Activated CD4-positive, alpha-beta memory T cell treated with anti-CD3 and anti-CD28 coated beads for 36 hours (primary cell): Measurements from ENCODE around the gene RASL12. TPM values are rescaled to one million over a fixed set of nuclear protein-coding genes. Genes with fewer than 3 reads are reported as not detected.

ENCODE experiments used
- CTCF ChIA-PET: fragments of 350-600 bp; sonication (Branson Sonifier 250); formaldehyde crosslinking; loops from one replicate; lab custom pipeline; 2021; ENCODE audit warnings: antibody characterized with exemption, inconsistent platforms; lab: Charles Lee
- POLR2A ChIA-PET: fragments of 350-600 bp; sonication (Branson Sonifier 250); formaldehyde crosslinking; loops from one replicate; lab custom pipeline; 2021; ENCODE audit warnings: antibody characterized with exemption; lab: Charles Lee
- DNase-seq: peaks from one replicate; pipeline ENCODE4 v3.0.0-alpha.2; 2020
- H3K27ac Mint-ChIP-seq: one replicate; pipeline ENCODE4 v1.8.0; 2021; ENCODE audit warnings: mixed read lengths
- H3K27me3 Mint-ChIP-seq: one replicate; pipeline ENCODE4 v1.8.0; 2021; ENCODE audit warnings: mixed read lengths
- H3K36me3 Mint-ChIP-seq: one replicate; pipeline ENCODE4 v1.8.0; 2021; ENCODE audit warnings: mixed read lengths
- H3K4me1 Mint-ChIP-seq: one replicate; pipeline ENCODE4 v1.8.0; 2021; ENCODE audit warnings: low read depth, mixed read lengths
- H3K4me3 Mint-ChIP-seq: one replicate; pipeline ENCODE4 v1.8.0; 2021; ENCODE audit warnings: mild to moderate bottlenecking, mixed read lengths
- H3K9me3 Mint-ChIP-seq: one replicate; pipeline ENCODE4 v1.8.0; 2021; ENCODE audit warnings: mixed read lengths
- intact Hi-C: fragments of 100-400 bp; cut with micrococcal nuclease; formaldehyde crosslinking; loops from one replicate; pipeline ENCODE4 v1.15.1; 2023
- total RNA-seq, 2 experiments: library from RNA; stranded (reverse); gene quantifications; one replicate each; pipeline ENCODE4 v1.2.3, GENCODE V29; 2021

Gene RASL12
- total RNA-seq, 2 experiments from 2014 or later: not detected

GRCh38 chr15:65088643-65089021 lies 20.8 kb upstream of the RASL12 start:
- ChIA-PET CTCF (interaction anchor here (2.5 kb wide), 1 partner anchor 11 kb away, joined by 15 read pairs; no protein-coding TSS in a partner anchor), POLR2A (no interaction called here)
- Mint-ChIP-seq H3K36me3 (no peaks in the 10 kb centered on the region), H3K4me3 (no peak overlapping the region), H3K4me1 (no peaks in the 10 kb centered on the region), H3K9me3 (no peaks in the 10 kb centered on the region), H3K27me3 (peaks cover 6% of the 10 kb centered on the region), H3K27ac (no peak overlapping the region)
- intact Hi-C loops: loop anchor here (10.0 kb wide), 1 partner anchor 354 kb away; no protein-coding TSS in a partner anchor
- DNase-seq: no peak

GRCh38 chr15:65087873-65088642 lies 20.3 kb upstream of the RASL12 start:
- ChIA-PET POLR2A (no interaction called here), CTCF (interaction anchor here (0.6 to 2.5 kb wide), 3 partner anchors 10 to 23 kb away, joined by 4 to 15 read pairs (median 4); no protein-coding TSS in a partner anchor)
- Mint-ChIP-seq H3K36me3 (no peaks in the 10 kb centered on the region), H3K27ac (no peak overlapping the region), H3K27me3 (peaks cover 7% of the 10 kb centered on the region), H3K9me3 (no peaks in the 10 kb centered on the region), H3K4me1 (no peaks in the 10 kb centered on the region), H3K4me3 (no peak overlapping the region)
- intact Hi-C loops: loop anchor here (10.0 kb wide), 1 partner anchor 353 kb away; no protein-coding TSS in a partner anchor
- DNase-seq: no peak

GRCh38 chr15:65087411-65087810 lies 19.6 kb upstream of the RASL12 start:
- POLR2A ChIA-PET: no interaction called here
- no peak overlapping the region for H3K27ac Mint-ChIP-seq

GRCh38 chr15:65086680-65087111 lies 18.9 kb upstream of the RASL12 start:
- intact Hi-C loops: loop anchor here (10.0 kb wide), 1 partner anchor 352 kb away; no protein-coding TSS in a partner anchor
- peaks cover 9% of the 10 kb centered on the region for H3K4me1 Mint-ChIP-seq
- DNase-seq: no peak
- H3K9me3 Mint-ChIP-seq: no peaks in the 10 kb centered on the region
- ChIA-PET POLR2A (no interaction called here), CTCF (interaction anchor here (1.1 to 2.5 kb wide), 5 partner anchors 9 to 200 kb away, joined by 3 to 15 read pairs (median 4); partner anchors contain the start of gene PARP16)
- no peak overlapping the region for H3K27ac Mint-ChIP-seq
- peaks cover 14% of the 10 kb centered on the region for H3K27me3 Mint-ChIP-seq
- no peak overlapping the region for H3K4me3 Mint-ChIP-seq
- no peaks in the 10 kb centered on the region for H3K36me3 Mint-ChIP-seq

More at GRCh38 chr15:65087411-65087810, 19.6 kb upstream of the RASL12 start:
- Mint-ChIP-seq H3K4me1 (peaks cover 6% of the 10 kb centered on the region), H3K36me3 (no peaks in the 10 kb centered on the region), H3K27me3 (peaks cover 12% of the 10 kb centered on the region), H3K9me3 (no peaks in the 10 kb centered on the region), H3K4me3 (no peak overlapping the region)
- DNase-seq: no peak
- CTCF ChIA-PET: interaction anchor here (0.6 to 2.5 kb wide), 5 partner anchors 9 to 199 kb away, joined by 3 to 15 read pairs (median 4); partner anchors contain the start of gene PARP16
- intact Hi-C loops: loop anchor here (10.0 kb wide), 1 partner anchor 353 kb away; no protein-coding TSS in a partner anchor

GRCh38 chr15:65085990-65086679 lies 18.3 kb upstream of the RASL12 start:
- Mint-ChIP-seq H3K36me3 (no peaks in the 10 kb centered on the region), H3K9me3 (no peaks in the 10 kb centered on the region), H3K27ac (no peak overlapping the region), H3K4me3 (no peak overlapping the region), H3K27me3 (peaks cover 16% of the 10 kb centered on the region), H3K4me1 (peaks cover 9% of the 10 kb centered on the region)
- ChIA-PET CTCF (interaction anchor here (1.1 to 2.5 kb wide), 4 partner anchors 8 to 200 kb away, joined by 3 to 15 read pairs (median 4); partner anchors contain the start of gene PARP16), POLR2A (no interaction called here)
- DNase-seq: peak; percentile 44
- intact Hi-C loops: loop anchor here (10.0 kb wide), 1 partner anchor 351 kb away; no protein-coding TSS in a partner anchor

- Mint-ChIP-seq H3K27me3 (peaks cover 18% of the 10 kb centered on the region), H3K36me3 (no peaks in the 10 kb centered on the region), H3K9me3 (no peaks in the 10 kb centered on the region), H3K4me1 (peaks cover 9% of the 10 kb centered on the region), H3K27ac (no peak overlapping the region), H3K4me3 (no peak overlapping the region)
- ChIA-PET POLR2A (no interaction called here), CTCF (interaction anchor here (0.6 to 2.5 kb wide), 4 partner anchors 16 to 214 kb away, joined by 3 to 8 read pairs (median 5); no protein-coding TSS in a partner anchor)
- no peak for DNase-seq
- intact Hi-C loops: loop anchor here (10.0 kb wide), 1 partner anchor 350 kb away; no protein-coding TSS in a partner anchor
Measured at GRCh38 chr15:65085207-65085753, 17.5 kb upstream of the RASL12 start.

GRCh38 chr15:65084500-65085206 lies 16.9 kb upstream of the RASL12 start:
- no peak overlapping the region for H3K4me3 Mint-ChIP-seq
- H3K27me3 Mint-ChIP-seq: peaks cover 18% of the 10 kb centered on the region
- H3K4me1 Mint-ChIP-seq: peaks cover 9% of the 10 kb centered on the region
- H3K27ac Mint-ChIP-seq: no peak overlapping the region
- H3K9me3 Mint-ChIP-seq: no peaks in the 10 kb centered on the region
- POLR2A ChIA-PET: no interaction called here
- no peaks in the 10 kb centered on the region for H3K36me3 Mint-ChIP-seq
- CTCF ChIA-PET: interaction anchor here (0.6 to 2.5 kb wide), 3 partner anchors 17 to 215 kb away, joined by 3 to 8 read pairs (median 5); no protein-coding TSS in a partner anchor
- no peak for DNase-seq
- intact Hi-C loops: loop anchor here (10.0 kb wide), 1 partner anchor 350 kb away; no protein-coding TSS in a partner anchor

GRCh38 chr15:65083262-65083701 lies 15.5 kb upstream of the RASL12 start:
- no peak overlapping the region for H3K4me3 Mint-ChIP-seq
- H3K4me1 Mint-ChIP-seq: peaks cover 9% of the 10 kb centered on the region
- H3K9me3 Mint-ChIP-seq: no peaks in the 10 kb centered on the region
- intact Hi-C loops: loop anchor here (10.0 kb wide), 1 partner anchor 348 kb away; no protein-coding TSS in a partner anchor
- no peak for DNase-seq
- H3K36me3 Mint-ChIP-seq: no peaks in the 10 kb centered on the region
- POLR2A ChIA-PET: no interaction called here
- CTCF ChIA-PET: interaction anchor here (1.6 to 2.5 kb wide), 2 partner anchors 27 to 49 kb away, joined by 3 to 8 read pairs; no protein-coding TSS in a partner anchor
- no peak overlapping the region for H3K27ac Mint-ChIP-seq
- peaks cover 25% of the 10 kb centered on the region for H3K27me3 Mint-ChIP-seq

GRCh38 chr15:65082303-65082953 lies 14.6 kb upstream of the RASL12 start:
- CTCF ChIA-PET: interaction anchor here (1.6 to 2.5 kb wide), 2 partner anchors 26 to 49 kb away, joined by 3 to 8 read pairs; no protein-coding TSS in a partner anchor
- H3K27me3 Mint-ChIP-seq: peaks cover 33% of the 10 kb centered on the region
- peak; percentile 40 for DNase-seq

GRCh38 chr15:65081758-65082157 lies 14.0 kb upstream of the RASL12 start:
- H3K36me3 Mint-ChIP-seq: no peaks in the 10 kb centered on the region
- peak; percentile 35 for DNase-seq
- intact Hi-C loops: loop anchor here (10.0 kb wide), 1 partner anchor 347 kb away; no protein-coding TSS in a partner anchor
- ChIA-PET CTCF (no interaction called here), POLR2A (no interaction called here)
- no peak overlapping the region for H3K4me3 Mint-ChIP-seq
- H3K27ac Mint-ChIP-seq: no peak overlapping the region
- H3K27me3 Mint-ChIP-seq: peaks cover 33% of the 10 kb centered on the region
- no peaks in the 10 kb centered on the region for H3K9me3 Mint-ChIP-seq
- H3K4me1 Mint-ChIP-seq: peaks cover 9% of the 10 kb centered on the region

More at GRCh38 chr15:65082303-65082953, 14.6 kb upstream of the RASL12 start:
- H3K4me1 Mint-ChIP-seq: peaks cover 9% of the 10 kb centered on the region
- H3K9me3 Mint-ChIP-seq: no peaks in the 10 kb centered on the region
- H3K36me3 Mint-ChIP-seq: no peaks in the 10 kb centered on the region
- POLR2A ChIA-PET: no interaction called here
- intact Hi-C loops: loop anchor here (10.0 kb wide), 1 partner anchor 348 kb away; no protein-coding TSS in a partner anchor
- no peak overlapping the region for H3K4me3 Mint-ChIP-seq
- no peak overlapping the region for H3K27ac Mint-ChIP-seq
